ENCODE data around the gene IP6K2.

DNA sequence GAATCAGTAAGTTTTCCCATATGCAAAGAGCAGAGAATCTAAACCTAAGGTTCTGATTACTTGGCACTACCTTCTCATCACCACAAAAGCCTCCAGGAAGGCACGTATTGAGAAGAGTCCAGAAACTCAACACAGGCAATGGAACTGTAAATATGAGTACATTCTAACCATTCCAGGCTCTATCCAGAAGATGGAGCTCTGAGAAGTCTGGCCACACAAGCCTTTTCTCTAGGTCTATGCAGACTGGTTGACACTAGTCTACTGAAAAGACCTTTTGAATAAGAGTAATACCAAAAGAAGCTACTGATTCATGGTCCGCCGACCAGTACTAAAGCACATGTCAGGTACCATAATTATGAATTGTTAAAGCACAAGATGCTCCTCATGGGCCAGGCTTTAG, 19.1 kb downstream of the IP6K2 start:
- TF ChIP-seq, protein P1, sequence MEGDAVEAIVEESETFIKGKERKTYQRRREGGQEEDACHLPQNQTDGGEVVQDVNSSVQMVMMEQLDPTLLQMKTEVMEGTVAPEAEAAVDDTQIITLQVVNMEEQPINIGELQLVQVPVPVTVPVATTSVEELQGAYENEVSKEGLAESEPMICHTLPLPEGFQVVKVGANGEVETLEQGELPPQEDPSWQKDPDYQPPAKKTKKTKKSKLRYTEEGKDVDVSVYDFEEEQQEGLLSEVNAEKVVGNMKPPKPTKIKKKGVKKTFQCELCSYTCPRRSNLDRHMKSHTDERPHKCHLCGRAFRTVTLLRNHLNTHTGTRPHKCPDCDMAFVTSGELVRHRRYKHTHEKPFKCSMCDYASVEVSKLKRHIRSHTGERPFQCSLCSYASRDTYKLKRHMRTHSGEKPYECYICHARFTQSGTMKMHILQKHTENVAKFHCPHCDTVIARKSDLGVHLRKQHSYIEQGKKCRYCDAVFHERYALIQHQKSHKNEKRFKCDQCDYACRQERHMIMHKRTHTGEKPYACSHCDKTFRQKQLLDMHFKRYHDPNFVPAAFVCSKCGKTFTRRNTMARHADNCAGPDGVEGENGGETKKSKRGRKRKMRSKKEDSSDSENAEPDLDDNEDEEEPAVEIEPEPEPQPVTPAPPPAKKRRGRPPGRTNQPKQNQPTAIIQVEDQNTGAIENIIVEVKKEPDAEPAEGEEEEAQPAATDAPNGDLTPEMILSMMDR (IDR thresholded peaks at IDR 0.05 in 8 of 11, conservative IDR thresholded peaks at IDR 0.05 in 3 of 11): no peak
- TF ChIP-seq POLR2A (IDR thresholded peaks at IDR 0.05) (no peak), POLR2AphosphoS5 (IDR thresholded peaks at IDR 0.05) (no peak)
